Measurements from ENCODE around the gene HDGFL2.
A peak's percentile ranks its signal among the peaks of the same experiment; 100 is the strongest.

HDGFL2 gene

GRCh38 chr19:4449022-4449638, 23.0 kb upstream of the HDGFL2 start:
- H3K4me3 ChIP-seq (ENCODE audit: low read depth, low read length) = no peak overlapping the region
- TF ChIP-seq CTCF (conservative IDR thresholded peaks at IDR 0.05; ENCODE audit: low read depth, low read length) = no peak
- no peak for DNase-seq (ENCODE audit: low read depth)

DNA sequence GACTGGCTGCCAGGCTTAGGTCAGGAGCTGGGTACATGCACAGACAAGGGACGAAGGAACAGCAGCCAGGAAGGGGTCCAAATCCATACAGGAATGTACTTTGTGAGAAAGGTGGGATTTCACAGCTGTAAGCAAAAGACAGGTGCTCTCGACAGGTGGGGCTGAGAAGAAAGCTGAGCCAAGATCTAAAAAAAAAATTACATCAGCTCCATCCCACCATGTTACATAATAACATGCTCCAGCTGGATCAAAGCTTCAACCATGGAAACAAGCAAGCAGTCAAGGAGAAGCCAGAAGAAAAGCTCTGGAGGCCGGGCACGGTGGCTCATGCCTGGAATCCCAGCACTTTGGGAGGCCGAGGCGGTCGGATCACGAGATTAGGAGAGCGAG, 22.5 kb upstream of the HDGFL2 start:
- no peak overlapping the region for H3K4me3 ChIP-seq (ENCODE audit: low read depth, low read length)
- no peak for DNase-seq (ENCODE audit: low read depth)
- TF ChIP-seq CTCF (conservative IDR thresholded peaks at IDR 0.05; ENCODE audit: low read depth, low read length) = no peak

DNA sequence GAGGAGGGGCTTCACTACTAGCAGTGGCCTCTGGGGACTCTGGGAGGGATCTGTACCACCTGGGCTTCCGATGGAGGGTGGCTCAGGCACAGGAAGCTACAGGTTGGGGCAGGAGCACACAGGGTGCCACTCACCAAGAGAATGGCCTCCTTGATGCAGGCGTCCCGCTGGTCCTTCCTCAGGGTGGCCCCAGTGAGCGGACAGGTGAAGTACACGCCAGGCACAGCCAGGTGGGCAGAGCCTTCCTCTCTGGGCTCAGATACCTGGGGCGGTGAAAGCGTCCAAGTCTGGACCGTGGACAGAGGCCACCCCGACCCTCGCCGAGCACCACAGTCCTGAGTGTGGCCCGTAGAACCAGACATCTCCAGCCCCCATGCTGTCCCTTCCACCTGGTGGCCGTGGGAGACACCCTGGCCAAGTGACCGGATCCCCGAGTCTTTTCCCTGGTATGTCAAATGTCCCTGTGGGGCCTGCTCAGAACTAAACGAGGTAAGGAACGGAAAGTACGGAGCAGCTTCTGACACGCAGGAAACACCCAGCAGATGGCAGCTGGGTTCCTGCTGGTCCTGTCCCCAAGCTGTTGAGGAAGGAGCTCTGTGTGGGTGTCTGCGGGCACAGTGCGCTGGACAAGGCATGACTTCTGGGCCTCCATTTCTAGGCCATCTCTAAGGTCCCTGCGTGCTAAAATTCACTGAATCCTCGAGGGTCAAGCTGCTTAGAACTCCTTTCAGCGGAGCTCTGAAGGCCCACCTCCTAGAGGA, 19.7 kb upstream of the HDGFL2 start:
- DNase-seq (ENCODE audit: low read depth) = no peak
- TF ChIP-seq CTCF (conservative IDR thresholded peaks at IDR 0.05; ENCODE audit: low read depth, low read length) = no peak
- H3K4me3 ChIP-seq (ENCODE audit: low read depth, low read length) = no peak overlapping the region

- H3K4me3 ChIP-seq (ENCODE audit: low read depth, low read length) = no peak overlapping the region
- TF ChIP-seq CTCF (conservative IDR thresholded peaks at IDR 0.05; ENCODE audit: low read depth, low read length) = no peak
- DNase-seq (ENCODE audit: low read depth) = no peak
Measured at GRCh38 chr19:4453232-4454179, 18.6 kb upstream of the HDGFL2 start.

DNA sequence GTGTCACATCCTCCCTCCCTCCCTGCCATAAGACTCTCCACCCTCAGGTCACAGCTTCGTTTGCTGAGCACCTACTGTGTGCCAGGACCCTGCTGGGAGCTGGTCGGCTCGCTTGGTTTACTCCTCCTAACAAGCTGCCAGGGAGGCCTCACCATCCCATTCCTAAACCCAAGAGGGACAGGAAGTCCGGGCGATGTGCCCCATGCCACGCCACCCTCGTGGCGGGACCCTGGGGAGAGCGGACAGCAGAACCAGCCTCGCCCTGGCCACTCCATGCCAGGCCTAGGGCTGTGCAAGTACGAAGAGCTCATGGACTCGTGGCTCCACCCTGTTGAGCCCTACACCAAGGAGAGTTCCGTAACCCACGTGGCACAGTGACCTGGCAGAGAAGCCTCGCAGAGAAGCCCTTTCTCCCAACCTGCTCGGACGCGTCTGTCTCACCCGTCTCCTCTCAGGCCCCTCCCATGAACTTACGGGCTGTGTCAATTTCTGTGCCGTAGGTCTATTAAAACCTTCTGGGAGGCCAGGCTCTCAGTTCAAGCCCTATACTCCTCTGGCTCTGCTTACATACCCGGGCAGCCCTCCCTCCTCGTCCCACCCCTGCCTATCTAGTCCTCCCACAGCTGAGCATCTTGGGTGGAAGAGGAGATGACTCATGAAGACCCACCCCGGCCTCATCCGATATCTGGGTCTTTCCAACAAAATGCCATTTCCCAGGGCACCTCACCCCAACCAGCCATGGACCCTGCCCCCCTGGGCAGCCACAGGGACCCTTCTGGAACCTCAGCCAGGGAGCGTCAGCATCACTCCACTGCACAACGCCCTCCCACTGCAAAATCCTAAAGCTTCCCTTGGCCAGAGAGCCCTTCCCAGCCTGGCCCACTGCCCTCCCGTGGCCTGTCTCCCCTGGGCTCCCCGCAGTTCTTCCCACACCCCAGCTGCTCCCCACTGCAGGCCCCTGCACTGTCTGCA, 17.1 kb upstream of the HDGFL2 start:
- H3K4me3 ChIP-seq (ENCODE audit: low read depth, low read length) = peak overlapping the region; percentile 77
- no peak for TF ChIP-seq CTCF (conservative IDR thresholded peaks at IDR 0.05; ENCODE audit: low read depth, low read length)
- peak; percentile 70 for DNase-seq (ENCODE audit: low read depth)
